Endothelial cell of umbilical vein (primary cell): Measurements from ENCODE around the gene MED25. TPM values are rescaled to one million over a fixed set of nuclear protein-coding genes. Genes with fewer than 3 reads are reported as not detected.

ENCODE experiments used
- BruUV-seq: library from RNA; stranded (reverse); fragments of 400-500 nt; replicated peaks from 2 replicates; lab custom pipeline; 2021; lab: Mats Ljungman, UMichigan
- CTCF ChIA-PET: fragments of 300-600, 350-600 bp; sonication (Branson Sonifier 250); formaldehyde crosslinking; loops from one replicate; lab custom pipeline; 2021; ENCODE audit warnings: antibody characterized with exemption, inconsistent platforms; lab: Charles Lee
- POLR2A ChIA-PET: fragments of 300-600, 350-600 bp; sonication (Branson Sonifier 250); formaldehyde crosslinking; loops from one replicate; lab custom pipeline; 2021; ENCODE audit warnings: antibody characterized with exemption, inconsistent platforms; lab: Charles Lee
- DNase-seq: peaks from one replicate; pipeline ENCODE4 v3.0.0-alpha.2; 2011; ENCODE audit warnings: low read depth, low spot score
- FAIRE-seq: peaks from 2 replicates; lab custom pipeline; 2011; peaks lifted over from hg19 to GRCh38; lab: Jason Lieb, UNC
- H2AFZ ChIP-seq: 2 replicates; pipeline ENCODE4 v1.6.0; 2012; ENCODE audit warnings: low read depth, low read length, control low read depth, inconsistent platforms
- H3K27ac ChIP-seq: 2 replicates; pipeline ENCODE4 v1.5.1; 2011; ENCODE audit warnings: low read depth, mild to moderate bottlenecking, control low read depth, low read length, moderate library complexity; ENCODE audit not compliant: insufficient read depth
- H3K27me3 ChIP-seq, 2 experiments: 2 replicates each; pipeline versions ENCODE4 v1.6.0 to v1.6.1; 2011; ENCODE audit warnings: low read length in 2 of 2, mixed read lengths in 1 of 2; ENCODE audit not compliant: control insufficient read depth in 2 of 2, insufficient read depth in 2 of 2
- H3K36me3 ChIP-seq, 2 experiments: 2 replicates in 1 of 2; 3 replicates in 1 of 2; pipeline ENCODE4 v1.5.1; 2011; ENCODE audit warnings: low read length in 2 of 2, mild to moderate bottlenecking in 1 of 2, moderate library complexity in 1 of 2; ENCODE audit not compliant: control insufficient read depth in 2 of 2, insufficient read depth in 2 of 2; ENCODE audit errors: extremely low read depth in 1 of 2
- H3K4me1 ChIP-seq: 3 replicates; pipeline ENCODE4 v1.5.1; 2011; ENCODE audit warnings: mild to moderate bottlenecking, low read length; ENCODE audit not compliant: control insufficient read depth, insufficient read depth; ENCODE audit errors: extremely low read depth
- H3K4me2 ChIP-seq: 2 replicates; pipeline ENCODE4 v1.6.1; 2011; ENCODE audit warnings: low read length, control low read depth, mixed read lengths; ENCODE audit not compliant: insufficient read depth
- H3K4me3 ChIP-seq, 3 experiments: fragments of 200-600 bp in 1 of 3; sonication (generic), shearing (Covaris generic) in 1 of 3; replicated peaks in 1 of 3; 2 replicates each; pipeline ENCODE4 v1.5.1; 2011 to 2016; ENCODE audit warnings: control low read depth in 3 of 3, low read length in 3 of 3, mild to moderate bottlenecking in 2 of 3, inconsistent platforms in 1 of 3, low read depth in 1 of 3, moderate library complexity in 1 of 3; ENCODE audit not compliant: insufficient read depth in 1 of 3
- H3K79me2 ChIP-seq: 2 replicates; pipeline ENCODE4 v1.6.0; 2012; ENCODE audit warnings: low read length, inconsistent platforms; ENCODE audit not compliant: control insufficient read depth, insufficient read depth
- H3K9ac ChIP-seq: replicated peaks from 2 replicates; pipeline ENCODE3; 2011; ENCODE audit warnings: low read length, control low read depth; ENCODE audit not compliant: insufficient read depth; ENCODE audit errors: extremely low read depth
- H3K9me1 ChIP-seq: replicated peaks from 3 replicates; pipeline ENCODE4 v1.6.0; 2011; ENCODE audit warnings: mild to moderate bottlenecking, low read length; ENCODE audit not compliant: control insufficient read depth, insufficient read depth; ENCODE audit errors: extremely low read depth
- H3K9me3 ChIP-seq: replicated peaks from 2 replicates; pipeline ENCODE4 v1.5.1; 2012; ENCODE audit warnings: low read length, inconsistent platforms; ENCODE audit not compliant: control insufficient read depth, insufficient read depth
- H4K20me1 ChIP-seq: replicated peaks from 2 replicates; pipeline ENCODE3; 2011; ENCODE audit warnings: mild to moderate bottlenecking, low read length; ENCODE audit not compliant: control insufficient read depth, insufficient read depth; ENCODE audit errors: extremely low read depth
- EZH2 ChIP-seq: IDR thresholded peaks from 2 replicates; pipeline ENCODE4 v1.6.1; 2012; ENCODE audit warnings: borderline replicate concordance, low read depth, mild to moderate bottlenecking, moderate library complexity, low read length, inconsistent platforms; ENCODE audit not compliant: severe bottlenecking
- FOS ChIP-seq: IDR thresholded peaks from 2 replicates; pipeline ENCODE4 v1.6.1; 2011; ENCODE audit warnings: mild to moderate bottlenecking, low read length, moderate library complexity, borderline replicate concordance; ENCODE audit not compliant: insufficient read depth
- GATA2 ChIP-seq: IDR thresholded peaks from 2 replicates; pipeline ENCODE4 v1.7.0; 2011; ENCODE audit warnings: low read depth, mild to moderate bottlenecking, moderate library complexity, mixed read lengths, low read length; ENCODE audit not compliant: insufficient read length, insufficient read depth
- JUN ChIP-seq: IDR thresholded peaks from 2 replicates; pipeline ENCODE4 v1.6.1; 2011; ENCODE audit warnings: borderline replicate concordance, low read depth; ENCODE audit not compliant: insufficient read length, insufficient read depth
- MYC ChIP-seq: IDR thresholded peaks from one replicate; pipeline ENCODE4 v1.6.1; 2011; ENCODE audit warnings: mild to moderate bottlenecking, low read depth, low read length
- POLR2A ChIP-seq: IDR thresholded peaks from 2 replicates; pipeline ENCODE4 v1.6.1; 2012; ENCODE audit warnings: low read depth, mild to moderate bottlenecking, control low read depth, low read length
- POLR2AphosphoS5 ChIP-seq: IDR thresholded peaks from 2 replicates; pipeline ENCODE4 v1.6.1; 2012; ENCODE audit warnings: low read depth, mild to moderate bottlenecking, control low read depth, low read length, moderate library complexity; ENCODE audit not compliant: insufficient read depth
- dilution Hi-C: fragments of 300-500 bp; cut with MboI; formaldehyde crosslinking; loops from one replicate; pipeline ENCODE4 v1.15.0; 2019; ENCODE audit warnings: low sequenced_read_pairs; ENCODE audit not compliant: extremely low pct_ligation_motif_present
- intact Hi-C: fragments of 100-400 bp; cut with micrococcal nuclease; formaldehyde crosslinking; loops from one replicate; pipeline ENCODE4 v1.10.0; 2022
- polyA plus RNA-seq, 4 experiments: library from polyadenylated mRNA; depleted of rRNA in 3 of 4; stranded (reverse) in 3 of 4; unstranded in 1 of 4; fragments of >200 nt; gene quantifications; 2 replicates each; pipeline versions ENCODE4 v1.2.1 to v1.2.3, GENCODE V29; 2011 to 2012; ENCODE audit warnings: missing spikeins in 1 of 4
- total RNA-seq: library from RNA; stranded (reverse); gene quantifications from 2 replicates; pipeline ENCODE4 v1.2.3, GENCODE V29; 2021
- TF ChIP-seq, protein P1 (sequence below), 2 donors: IDR thresholded peaks; 1 replicate in 1 of 2; 2 replicates in 1 of 2; pipeline ENCODE4 v1.5.1; 2011; ENCODE audit warnings: low read length in 2 of 2, mild to moderate bottlenecking in 2 of 2, moderate library complexity in 2 of 2, control low read depth in 1 of 2, inconsistent platforms in 1 of 2, low read depth in 1 of 2; ENCODE audit not compliant: insufficient read depth in 1 of 2; ENCODE audit errors: extremely low read depth in 1 of 2
- TF ChIP-seq, protein P2 (sequence below): IDR thresholded peaks from 2 replicates; pipeline ENCODE4 v1.6.1; 2011; ENCODE audit not compliant: insufficient read depth, insufficient read length

MED25 gene
- total and polyA plus RNA-seq, 2 donors (not counting 3 experiments of a cell fraction or from before 2014, with no cell fraction given): 31.7 to 62.9 TPM

DNA sequence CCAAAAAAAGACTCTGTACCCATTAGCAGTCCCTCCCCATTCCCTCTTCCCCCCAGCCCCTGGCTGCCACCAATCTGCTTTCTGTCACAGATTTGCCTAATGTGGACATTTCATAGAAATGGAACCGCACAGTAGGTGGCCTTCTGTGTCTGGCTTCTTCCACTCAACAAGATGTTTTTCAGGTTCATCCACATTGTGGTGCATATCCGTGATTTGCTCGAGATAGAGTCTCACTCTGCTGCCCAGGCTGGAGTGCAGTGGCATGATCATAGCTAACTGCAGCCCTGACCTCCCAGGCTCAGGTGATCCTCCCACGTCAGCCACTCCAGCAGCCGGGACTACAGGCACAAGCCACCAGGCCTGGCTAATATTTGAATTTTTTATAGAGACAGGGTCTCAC, 30.3 kb upstream of the MED25 start:
- TF ChIP-seq JUN: no peak
- TF ChIP-seq MYC: no peak
- no peak for TF ChIP-seq FOS
- TF ChIP-seq GATA2: no peak
- no peak for TF ChIP-seq POLR2A
- TF ChIP-seq EZH2: no peak
- TF ChIP-seq, protein P1, sequence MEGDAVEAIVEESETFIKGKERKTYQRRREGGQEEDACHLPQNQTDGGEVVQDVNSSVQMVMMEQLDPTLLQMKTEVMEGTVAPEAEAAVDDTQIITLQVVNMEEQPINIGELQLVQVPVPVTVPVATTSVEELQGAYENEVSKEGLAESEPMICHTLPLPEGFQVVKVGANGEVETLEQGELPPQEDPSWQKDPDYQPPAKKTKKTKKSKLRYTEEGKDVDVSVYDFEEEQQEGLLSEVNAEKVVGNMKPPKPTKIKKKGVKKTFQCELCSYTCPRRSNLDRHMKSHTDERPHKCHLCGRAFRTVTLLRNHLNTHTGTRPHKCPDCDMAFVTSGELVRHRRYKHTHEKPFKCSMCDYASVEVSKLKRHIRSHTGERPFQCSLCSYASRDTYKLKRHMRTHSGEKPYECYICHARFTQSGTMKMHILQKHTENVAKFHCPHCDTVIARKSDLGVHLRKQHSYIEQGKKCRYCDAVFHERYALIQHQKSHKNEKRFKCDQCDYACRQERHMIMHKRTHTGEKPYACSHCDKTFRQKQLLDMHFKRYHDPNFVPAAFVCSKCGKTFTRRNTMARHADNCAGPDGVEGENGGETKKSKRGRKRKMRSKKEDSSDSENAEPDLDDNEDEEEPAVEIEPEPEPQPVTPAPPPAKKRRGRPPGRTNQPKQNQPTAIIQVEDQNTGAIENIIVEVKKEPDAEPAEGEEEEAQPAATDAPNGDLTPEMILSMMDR (IDR thresholded peaks at IDR 0.05; ENCODE audit: extremely low read depth in 1 of 2, insufficient read depth in 1 of 2, low read depth in 1 of 2, low read length in 2 of 2): no peak
- TF ChIP-seq POLR2AphosphoS5: no peak
- TF ChIP-seq, protein P2, sequence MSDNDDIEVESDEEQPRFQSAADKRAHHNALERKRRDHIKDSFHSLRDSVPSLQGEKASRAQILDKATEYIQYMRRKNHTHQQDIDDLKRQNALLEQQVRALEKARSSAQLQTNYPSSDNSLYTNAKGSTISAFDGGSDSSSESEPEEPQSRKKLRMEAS: no peak
- FAIRE-seq (no peak), DNase-seq (no peak)
- H3K36me3 ChIP-seq: peaks cover 2 to 33% of the 10 kb centered on the region in 2 experiments
- no peaks in the 10 kb centered on the region for H3K9me3 ChIP-seq
- no peak overlapping the region for H3K27ac ChIP-seq
- no peak overlapping the region for H3K4me2 ChIP-seq
- H3K4me3 ChIP-seq: no peak overlapping the region
- no peaks in the 10 kb centered on the region for H3K27me3 ChIP-seq
- ChIA-PET CTCF (interaction anchor here (0.9 kb wide), 1 partner anchor 16 kb away, joined by 3 read pairs; no protein-coding TSS in a partner anchor), POLR2A (no interaction called here)
- dilution Hi-C loops (no loop called here), intact Hi-C loops (no loop called here)
- H4K20me1 ChIP-seq: no peaks in the 10 kb centered on the region
- H3K9me1 ChIP-seq: no peaks in the 10 kb centered on the region
- no peak overlapping the region for H3K9ac ChIP-seq
- H3K79me2 ChIP-seq: no peaks in the 10 kb centered on the region
- BruUV-seq: no TSS peak
- no peak overlapping the region for H2AFZ ChIP-seq
- no peaks in the 10 kb centered on the region for H3K4me1 ChIP-seq
